ENCODE results near the gene CCNK. TPM values are rescaled to one million over a fixed set of nuclear protein-coding genes. Genes with fewer than 3 reads are reported as not detected.

CCNK gene
- total RNA-seq, 1 experiment from 2014 or later = 84.7 TPM

DNA sequence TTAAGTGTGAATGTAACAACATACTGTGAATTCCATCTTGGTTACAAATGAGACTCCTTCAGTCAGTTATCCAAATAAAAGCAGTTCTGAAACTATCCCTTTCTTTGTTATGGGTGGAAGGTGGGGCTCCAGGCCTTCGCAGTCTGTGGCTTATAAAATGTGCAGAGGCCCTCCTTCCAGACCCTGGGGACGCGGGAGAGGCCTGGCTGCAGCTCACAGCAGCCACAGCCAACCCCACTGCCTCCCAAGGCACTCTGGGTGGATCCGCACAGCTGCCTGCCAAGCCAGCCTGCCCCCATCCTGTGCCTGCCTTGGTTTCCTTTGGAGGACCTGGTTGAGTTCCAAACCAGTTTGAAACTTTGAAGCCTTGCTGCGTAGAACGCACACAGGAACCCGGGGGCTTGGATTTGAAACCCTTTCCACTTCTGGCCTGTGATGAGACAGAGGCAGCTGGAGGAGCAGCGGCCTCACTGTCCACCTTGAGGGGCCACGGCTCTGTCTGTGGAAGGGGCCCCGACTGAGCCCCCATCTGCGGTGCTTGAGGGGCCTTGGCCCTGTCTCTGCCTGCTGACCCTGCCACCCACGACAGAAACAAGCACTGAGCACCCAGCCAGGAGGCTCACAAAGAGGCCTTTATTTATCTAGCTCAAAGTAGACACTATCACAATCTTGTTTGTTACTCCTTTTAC lies 30.4 kb downstream of the CCNK start (continued):
- TF ChIP-seq, protein P1, sequence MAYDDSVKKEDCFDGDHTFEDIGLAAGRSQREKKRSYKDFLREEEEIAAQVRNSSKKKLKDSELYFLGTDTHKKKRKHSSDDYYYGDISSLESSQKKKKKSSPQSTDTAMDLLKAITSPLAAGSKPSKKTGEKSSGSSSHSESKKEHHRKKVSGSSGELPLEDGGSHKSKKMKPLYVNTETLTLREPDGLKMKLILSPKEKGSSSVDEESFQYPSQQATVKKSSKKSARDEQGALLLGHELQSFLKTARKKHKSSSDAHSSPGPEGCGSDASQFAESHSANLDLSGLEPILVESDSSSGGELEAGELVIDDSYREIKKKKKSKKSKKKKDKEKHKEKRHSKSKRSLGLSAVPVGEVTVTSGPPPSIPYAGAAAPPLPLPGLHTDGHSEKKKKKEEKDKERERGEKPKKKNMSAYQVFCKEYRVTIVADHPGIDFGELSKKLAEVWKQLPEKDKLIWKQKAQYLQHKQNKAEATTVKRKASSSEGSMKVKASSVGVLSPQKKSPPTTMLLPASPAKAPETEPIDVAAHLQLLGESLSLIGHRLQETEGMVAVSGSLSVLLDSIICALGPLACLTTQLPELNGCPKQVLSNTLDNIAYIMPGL (CRISPR knock-in tag; IDR thresholded peaks at IDR 0.05) = no peak

GRCh38 chr14:99512110-99512449 lies 30.9 kb downstream of the CCNK start:
- H3K4me3 Mint-ChIP-seq = no peak overlapping the region
- TF ChIP-seq, protein P2, sequence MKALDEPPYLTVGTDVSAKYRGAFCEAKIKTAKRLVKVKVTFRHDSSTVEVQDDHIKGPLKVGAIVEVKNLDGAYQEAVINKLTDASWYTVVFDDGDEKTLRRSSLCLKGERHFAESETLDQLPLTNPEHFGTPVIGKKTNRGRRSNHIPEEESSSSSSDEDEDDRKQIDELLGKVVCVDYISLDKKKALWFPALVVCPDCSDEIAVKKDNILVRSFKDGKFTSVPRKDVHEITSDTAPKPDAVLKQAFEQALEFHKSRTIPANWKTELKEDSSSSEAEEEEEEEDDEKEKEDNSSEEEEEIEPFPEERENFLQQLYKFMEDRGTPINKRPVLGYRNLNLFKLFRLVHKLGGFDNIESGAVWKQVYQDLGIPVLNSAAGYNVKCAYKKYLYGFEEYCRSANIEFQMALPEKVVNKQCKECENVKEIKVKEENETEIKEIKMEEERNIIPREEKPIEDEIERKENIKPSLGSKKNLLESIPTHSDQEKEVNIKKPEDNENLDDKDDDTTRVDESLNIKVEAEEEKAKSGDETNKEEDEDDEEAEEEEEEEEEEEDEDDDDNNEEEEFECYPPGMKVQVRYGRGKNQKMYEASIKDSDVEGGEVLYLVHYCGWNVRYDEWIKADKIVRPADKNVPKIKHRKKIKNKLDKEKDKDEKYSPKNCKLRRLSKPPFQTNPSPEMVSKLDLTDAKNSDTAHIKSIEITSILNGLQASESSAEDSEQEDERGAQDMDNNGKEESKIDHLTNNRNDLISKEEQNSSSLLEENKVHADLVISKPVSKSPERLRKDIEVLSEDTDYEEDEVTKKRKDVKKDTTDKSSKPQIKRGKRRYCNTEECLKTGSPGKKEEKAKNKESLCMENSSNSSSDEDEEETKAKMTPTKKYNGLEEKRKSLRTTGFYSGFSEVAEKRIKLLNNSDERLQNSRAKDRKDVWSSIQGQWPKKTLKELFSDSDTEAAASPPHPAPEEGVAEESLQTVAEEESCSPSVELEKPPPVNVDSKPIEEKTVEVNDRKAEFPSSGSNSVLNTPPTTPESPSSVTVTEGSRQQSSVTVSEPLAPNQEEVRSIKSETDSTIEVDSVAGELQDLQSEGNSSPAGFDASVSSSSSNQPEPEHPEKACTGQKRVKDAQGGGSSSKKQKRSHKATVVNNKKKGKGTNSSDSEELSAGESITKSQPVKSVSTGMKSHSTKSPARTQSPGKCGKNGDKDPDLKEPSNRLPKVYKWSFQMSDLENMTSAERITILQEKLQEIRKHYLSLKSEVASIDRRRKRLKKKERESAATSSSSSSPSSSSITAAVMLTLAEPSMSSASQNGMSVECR (CRISPR knock-in tag; IDR thresholded peaks at IDR 0.05; ENCODE audit: borderline replicate concordance) = no peak
- TF ChIP-seq ZNF121 (CRISPR knock-in tag; IDR thresholded peaks at IDR 0.05) = no peak
- no peak for TF ChIP-seq NFE2L1 (CRISPR knock-in tag; IDR thresholded peaks at IDR 0.05)
- TF ChIP-seq RORB (CRISPR knock-in tag; IDR thresholded peaks at IDR 0.05) = no peak
- TF ChIP-seq ELF4 (CRISPR knock-in tag; IDR thresholded peaks at IDR 0.05; ENCODE audit: low read depth) = no peak
- no peak for TF ChIP-seq NR2C2 (CRISPR knock-in tag; IDR thresholded peaks at IDR 0.05)
- TF ChIP-seq AFF4 (CRISPR knock-in tag; IDR thresholded peaks at IDR 0.05; ENCODE audit: borderline replicate concordance) = no peak
- no peak for TF ChIP-seq FOXP4 (CRISPR knock-in tag; IDR thresholded peaks at IDR 0.05)
- no peak for TF ChIP-seq SMAD3 (CRISPR knock-in tag; IDR thresholded peaks at IDR 0.05; ENCODE audit: borderline replicate concordance)
- TF ChIP-seq, protein P3, sequence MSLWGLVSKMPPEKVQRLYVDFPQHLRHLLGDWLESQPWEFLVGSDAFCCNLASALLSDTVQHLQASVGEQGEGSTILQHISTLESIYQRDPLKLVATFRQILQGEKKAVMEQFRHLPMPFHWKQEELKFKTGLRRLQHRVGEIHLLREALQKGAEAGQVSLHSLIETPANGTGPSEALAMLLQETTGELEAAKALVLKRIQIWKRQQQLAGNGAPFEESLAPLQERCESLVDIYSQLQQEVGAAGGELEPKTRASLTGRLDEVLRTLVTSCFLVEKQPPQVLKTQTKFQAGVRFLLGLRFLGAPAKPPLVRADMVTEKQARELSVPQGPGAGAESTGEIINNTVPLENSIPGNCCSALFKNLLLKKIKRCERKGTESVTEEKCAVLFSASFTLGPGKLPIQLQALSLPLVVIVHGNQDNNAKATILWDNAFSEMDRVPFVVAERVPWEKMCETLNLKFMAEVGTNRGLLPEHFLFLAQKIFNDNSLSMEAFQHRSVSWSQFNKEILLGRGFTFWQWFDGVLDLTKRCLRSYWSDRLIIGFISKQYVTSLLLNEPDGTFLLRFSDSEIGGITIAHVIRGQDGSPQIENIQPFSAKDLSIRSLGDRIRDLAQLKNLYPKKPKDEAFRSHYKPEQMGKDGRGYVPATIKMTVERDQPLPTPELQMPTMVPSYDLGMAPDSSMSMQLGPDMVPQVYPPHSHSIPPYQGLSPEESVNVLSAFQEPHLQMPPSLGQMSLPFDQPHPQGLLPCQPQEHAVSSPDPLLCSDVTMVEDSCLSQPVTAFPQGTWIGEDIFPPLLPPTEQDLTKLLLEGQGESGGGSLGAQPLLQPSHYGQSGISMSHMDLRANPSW (CRISPR knock-in tag; conservative IDR thresholded peaks at IDR 0.05; ENCODE audit: low read depth) = no peak
- TF ChIP-seq USF2 (CRISPR knock-in tag; IDR thresholded peaks at IDR 0.05) = no peak
- no peak for TF ChIP-seq ZNF416 (CRISPR knock-in tag; IDR thresholded peaks at IDR 0.05)
- TF ChIP-seq SP1 (CRISPR knock-in tag; conservative IDR thresholded peaks at IDR 0.05) = no peak
- TF ChIP-seq ZNF138 (CRISPR knock-in tag; conservative IDR thresholded peaks at IDR 0.05) = no peak
- no peak for TF ChIP-seq ATF6 (CRISPR knock-in tag; IDR thresholded peaks at IDR 0.05)
- TF ChIP-seq FOXJ3 (CRISPR knock-in tag; IDR thresholded peaks at IDR 0.05; ENCODE audit: borderline replicate concordance) = no peak
- no peak for TF ChIP-seq PRRX2 (CRISPR knock-in tag; IDR thresholded peaks at IDR 0.05)

More at GRCh38 chr14:99512110-99512449, 30.9 kb downstream of the CCNK start:
- H3K36me3 Mint-ChIP-seq = peaks cover 26% of the 10 kb centered on the region
- no peaks in the 10 kb centered on the region for H3K9me3 Mint-ChIP-seq
- ChIA-PET POLR2A (interaction anchor here (1.2 kb wide), 1 partner anchor 31 kb away, joined by 3 read pairs; the partner anchor contains the start of genes CCNK and SETD3), CTCF (interaction anchor here (1.0 kb wide), 1 partner anchor 82 kb away, joined by 3 read pairs; no protein-coding TSS in a partner anchor)
- no peak for ATAC-seq
- DNase-seq (ENCODE audit: low spot score) = no peak
- H3K4me1 Mint-ChIP-seq = peaks cover 14% of the 10 kb centered on the region
- H3K27ac Mint-ChIP-seq = no peak overlapping the region
- no peaks in the 10 kb centered on the region for H3K27me3 Mint-ChIP-seq (ENCODE audit: low read depth)

All from WTC11 (cell line).